ENCODE results near the gene VMP1. TPM values are rescaled to one million over a fixed set of nuclear protein-coding genes. Genes with fewer than 3 reads are reported as not detected.

The VMP1 gene
- total and polyA plus RNA-seq, 2 of the 13 experiments (the other 11 are each of a cell fraction or from before 2014, with no cell fraction given) = 186 to 271 TPM

DNA sequence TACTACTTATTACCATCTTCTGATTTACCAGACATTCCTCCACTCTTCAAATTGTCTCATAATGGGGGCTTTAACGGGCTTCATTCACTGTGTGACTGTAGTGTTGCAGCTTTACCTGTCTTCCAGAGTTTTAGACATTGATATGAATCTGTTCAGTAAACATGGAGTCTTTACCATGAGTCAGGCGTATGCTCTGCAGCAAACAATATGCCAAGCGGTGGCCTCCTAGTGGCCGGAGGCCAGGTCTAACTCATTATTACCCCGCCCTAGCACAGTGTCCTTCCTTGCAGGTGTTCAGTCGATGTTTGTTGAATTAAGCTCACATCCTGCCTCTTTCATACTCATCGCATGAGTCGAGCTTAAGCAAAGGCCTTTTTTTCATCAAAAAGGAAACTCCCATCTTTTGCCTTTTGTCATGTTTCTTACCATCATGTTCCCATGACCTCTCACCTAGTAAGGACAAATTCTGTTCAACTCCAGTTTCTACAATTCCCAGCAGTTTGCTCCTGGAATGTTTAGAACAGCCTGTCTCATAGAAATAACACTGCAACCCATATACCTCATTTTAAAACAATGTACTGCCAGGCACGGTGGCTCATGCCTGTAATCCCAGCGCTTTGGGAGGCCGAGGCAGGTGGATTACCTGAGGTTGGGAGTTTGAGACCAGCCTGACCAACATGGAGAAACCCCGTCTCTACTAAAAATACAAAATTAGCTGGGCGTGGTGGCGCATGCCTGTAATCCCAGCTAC is 145.9 kb downstream of the VMP1 start (continued):
- TF ChIP-seq, protein P1, sequence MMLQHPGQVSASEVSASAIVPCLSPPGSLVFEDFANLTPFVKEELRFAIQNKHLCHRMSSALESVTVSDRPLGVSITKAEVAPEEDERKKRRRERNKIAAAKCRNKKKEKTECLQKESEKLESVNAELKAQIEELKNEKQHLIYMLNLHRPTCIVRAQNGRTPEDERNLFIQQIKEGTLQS (CRISPR knock-in tag; IDR thresholded peaks at IDR 0.05) = peak; percentile 82; the same call in 1 of the 2 replicates
- TF ChIP-seq ZBTB7B (CRISPR knock-in tag; IDR thresholded peaks at IDR 0.05) (peak; percentile 96), PATZ1 (CRISPR knock-in tag; IDR thresholded peaks at IDR 0.05) (peak; percentile 61), PREB (CRISPR knock-in tag; IDR thresholded peaks at IDR 0.05) (no peak), ZNF446 (CRISPR knock-in tag; IDR thresholded peaks at IDR 0.05) (no peak), SMAD1 (CRISPR knock-in tag; IDR thresholded peaks at IDR 0.05; ENCODE audit: borderline replicate concordance, low read depth) (0 out of 2 replicates have a peak, but pooled peaks have one; percentile 2), NR2F2 (IDR thresholded peaks at IDR 0.05; ENCODE audit: borderline replicate concordance, low read depth) (peak; percentile 71; the same call in 1 of the 2 replicates), SRSF1 (optimal IDR thresholded peaks at IDR 0.05; ENCODE audit: low read depth, low read length) (no peak), HOXD1 (CRISPR knock-in tag; IDR thresholded peaks at IDR 0.05) (peak; percentile 59; the same call in 1 of the 2 replicates)
- TF ChIP-seq, protein P2, sequence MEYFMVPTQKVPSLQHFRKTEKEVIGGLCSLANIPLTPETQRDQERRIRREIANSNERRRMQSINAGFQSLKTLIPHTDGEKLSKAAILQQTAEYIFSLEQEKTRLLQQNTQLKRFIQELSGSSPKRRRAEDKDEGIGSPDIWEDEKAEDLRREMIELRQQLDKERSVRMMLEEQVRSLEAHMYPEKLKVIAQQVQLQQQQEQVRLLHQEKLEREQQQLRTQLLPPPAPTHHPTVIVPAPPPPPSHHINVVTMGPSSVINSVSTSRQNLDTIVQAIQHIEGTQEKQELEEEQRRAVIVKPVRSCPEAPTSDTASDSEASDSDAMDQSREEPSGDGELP (IDR thresholded peaks at IDR 0.05; ENCODE audit: borderline replicate concordance, low read depth) = peak; percentile 91; the same call in 1 of the 2 replicates
- TF ChIP-seq, protein P3, sequence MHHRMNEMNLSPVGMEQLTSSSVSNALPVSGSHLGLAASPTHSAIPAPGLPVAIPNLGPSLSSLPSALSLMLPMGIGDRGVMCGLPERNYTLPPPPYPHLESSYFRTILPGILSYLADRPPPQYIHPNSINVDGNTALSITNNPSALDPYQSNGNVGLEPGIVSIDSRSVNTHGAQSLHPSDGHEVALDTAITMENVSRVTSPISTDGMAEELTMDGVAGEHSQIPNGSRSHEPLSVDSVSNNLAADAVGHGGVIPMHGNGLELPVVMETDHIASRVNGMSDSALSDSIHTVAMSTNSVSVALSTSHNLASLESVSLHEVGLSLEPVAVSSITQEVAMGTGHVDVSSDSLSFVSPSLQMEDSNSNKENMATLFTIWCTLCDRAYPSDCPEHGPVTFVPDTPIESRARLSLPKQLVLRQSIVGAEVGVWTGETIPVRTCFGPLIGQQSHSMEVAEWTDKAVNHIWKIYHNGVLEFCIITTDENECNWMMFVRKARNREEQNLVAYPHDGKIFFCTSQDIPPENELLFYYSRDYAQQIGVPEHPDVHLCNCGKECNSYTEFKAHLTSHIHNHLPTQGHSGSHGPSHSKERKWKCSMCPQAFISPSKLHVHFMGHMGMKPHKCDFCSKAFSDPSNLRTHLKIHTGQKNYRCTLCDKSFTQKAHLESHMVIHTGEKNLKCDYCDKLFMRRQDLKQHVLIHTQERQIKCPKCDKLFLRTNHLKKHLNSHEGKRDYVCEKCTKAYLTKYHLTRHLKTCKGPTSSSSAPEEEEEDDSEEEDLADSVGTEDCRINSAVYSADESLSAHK (CRISPR knock-in tag; IDR thresholded peaks at IDR 0.05; ENCODE audit: borderline replicate concordance) = no peak
- TF ChIP-seq, protein P4, sequence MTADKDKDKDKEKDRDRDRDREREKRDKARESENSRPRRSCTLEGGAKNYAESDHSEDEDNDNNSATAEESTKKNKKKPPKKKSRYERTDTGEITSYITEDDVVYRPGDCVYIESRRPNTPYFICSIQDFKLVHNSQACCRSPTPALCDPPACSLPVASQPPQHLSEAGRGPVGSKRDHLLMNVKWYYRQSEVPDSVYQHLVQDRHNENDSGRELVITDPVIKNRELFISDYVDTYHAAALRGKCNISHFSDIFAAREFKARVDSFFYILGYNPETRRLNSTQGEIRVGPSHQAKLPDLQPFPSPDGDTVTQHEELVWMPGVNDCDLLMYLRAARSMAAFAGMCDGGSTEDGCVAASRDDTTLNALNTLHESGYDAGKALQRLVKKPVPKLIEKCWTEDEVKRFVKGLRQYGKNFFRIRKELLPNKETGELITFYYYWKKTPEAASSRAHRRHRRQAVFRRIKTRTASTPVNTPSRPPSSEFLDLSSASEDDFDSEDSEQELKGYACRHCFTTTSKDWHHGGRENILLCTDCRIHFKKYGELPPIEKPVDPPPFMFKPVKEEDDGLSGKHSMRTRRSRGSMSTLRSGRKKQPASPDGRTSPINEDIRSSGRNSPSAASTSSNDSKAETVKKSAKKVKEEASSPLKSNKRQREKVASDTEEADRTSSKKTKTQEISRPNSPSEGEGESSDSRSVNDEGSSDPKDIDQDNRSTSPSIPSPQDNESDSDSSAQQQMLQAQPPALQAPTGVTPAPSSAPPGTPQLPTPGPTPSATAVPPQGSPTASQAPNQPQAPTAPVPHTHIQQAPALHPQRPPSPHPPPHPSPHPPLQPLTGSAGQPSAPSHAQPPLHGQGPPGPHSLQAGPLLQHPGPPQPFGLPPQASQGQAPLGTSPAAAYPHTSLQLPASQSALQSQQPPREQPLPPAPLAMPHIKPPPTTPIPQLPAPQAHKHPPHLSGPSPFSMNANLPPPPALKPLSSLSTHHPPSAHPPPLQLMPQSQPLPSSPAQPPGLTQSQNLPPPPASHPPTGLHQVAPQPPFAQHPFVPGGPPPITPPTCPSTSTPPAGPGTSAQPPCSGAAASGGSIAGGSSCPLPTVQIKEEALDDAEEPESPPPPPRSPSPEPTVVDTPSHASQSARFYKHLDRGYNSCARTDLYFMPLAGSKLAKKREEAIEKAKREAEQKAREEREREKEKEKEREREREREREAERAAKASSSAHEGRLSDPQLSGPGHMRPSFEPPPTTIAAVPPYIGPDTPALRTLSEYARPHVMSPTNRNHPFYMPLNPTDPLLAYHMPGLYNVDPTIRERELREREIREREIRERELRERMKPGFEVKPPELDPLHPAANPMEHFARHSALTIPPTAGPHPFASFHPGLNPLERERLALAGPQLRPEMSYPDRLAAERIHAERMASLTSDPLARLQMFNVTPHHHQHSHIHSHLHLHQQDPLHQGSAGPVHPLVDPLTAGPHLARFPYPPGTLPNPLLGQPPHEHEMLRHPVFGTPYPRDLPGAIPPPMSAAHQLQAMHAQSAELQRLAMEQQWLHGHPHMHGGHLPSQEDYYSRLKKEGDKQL (CRISPR knock-in tag; IDR thresholded peaks at IDR 0.05; ENCODE audit: low read depth) = peak; percentile 70; the same call in 1 of the 2 replicates
- TF ChIP-seq, protein P5, sequence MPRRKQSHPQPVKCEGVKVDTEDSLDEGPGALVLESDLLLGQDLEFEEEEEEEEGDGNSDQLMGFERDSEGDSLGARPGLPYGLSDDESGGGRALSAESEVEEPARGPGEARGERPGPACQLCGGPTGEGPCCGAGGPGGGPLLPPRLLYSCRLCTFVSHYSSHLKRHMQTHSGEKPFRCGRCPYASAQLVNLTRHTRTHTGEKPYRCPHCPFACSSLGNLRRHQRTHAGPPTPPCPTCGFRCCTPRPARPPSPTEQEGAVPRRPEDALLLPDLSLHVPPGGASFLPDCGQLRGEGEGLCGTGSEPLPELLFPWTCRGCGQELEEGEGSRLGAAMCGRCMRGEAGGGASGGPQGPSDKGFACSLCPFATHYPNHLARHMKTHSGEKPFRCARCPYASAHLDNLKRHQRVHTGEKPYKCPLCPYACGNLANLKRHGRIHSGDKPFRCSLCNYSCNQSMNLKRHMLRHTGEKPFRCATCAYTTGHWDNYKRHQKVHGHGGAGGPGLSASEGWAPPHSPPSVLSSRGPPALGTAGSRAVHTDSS (CRISPR knock-in tag; conservative IDR thresholded peaks at IDR 0.05) = no peak
